HG03135 (cell line): ENCODE results near the gene ATF7IP2.
"Not testable (repeated sequence)": the region's sequence is repeated elsewhere in the genome, so short reads cannot be mapped to it uniquely, and the experiment has no call there.

ENCODE experiments used
- ATAC-seq: cut with Tn5 transposase; IDR thresholded peaks from one replicate; pipeline ENCODE4 v1.9.1; 2021; ENCODE audit warnings: mild to moderate bottlenecking, moderate library complexity; ENCODE audit not compliant: unreplicated experiment

Gene ATF7IP2

DNA sequence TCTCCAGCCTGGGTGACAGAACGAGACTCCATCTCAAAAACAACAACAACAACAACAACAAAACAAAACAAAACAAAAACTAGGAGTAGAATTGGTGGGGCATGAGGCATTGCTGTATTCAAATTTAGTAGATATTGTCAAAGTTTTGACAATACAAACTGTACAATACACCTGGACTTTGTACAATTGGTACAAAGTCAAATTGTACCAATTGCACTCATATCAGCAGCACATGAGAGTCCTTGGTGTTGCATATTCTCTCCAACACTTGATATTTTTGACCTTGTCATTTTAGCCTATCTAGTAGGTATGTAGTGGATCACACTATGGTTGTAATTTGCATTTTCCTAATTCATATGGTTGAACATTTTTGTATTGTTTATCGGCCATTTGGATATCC, 14.3 kb upstream of the ATF7IP2 start:
- no peak for ATAC-seq

DNA sequence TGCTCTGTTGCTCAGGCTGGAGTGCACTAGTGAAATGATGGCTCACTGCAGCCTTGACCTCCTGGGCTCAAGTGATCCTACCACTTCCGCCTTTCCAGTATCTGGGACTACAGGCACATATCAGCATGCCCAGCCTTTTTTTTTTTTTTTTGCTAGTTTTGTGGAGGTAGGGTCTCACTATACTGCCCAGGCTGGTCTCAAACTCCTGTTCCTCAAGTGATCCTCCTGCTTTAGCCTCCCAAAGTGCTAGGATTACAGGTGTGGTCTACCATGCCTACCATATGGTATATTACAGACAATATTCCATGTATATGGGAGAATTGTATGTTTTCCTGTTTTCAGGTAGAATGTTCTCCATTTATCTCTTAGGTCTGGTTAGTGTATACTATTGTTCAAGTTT, 12.3 kb upstream of the ATF7IP2 start:
- ATAC-seq: no peak

DNA sequence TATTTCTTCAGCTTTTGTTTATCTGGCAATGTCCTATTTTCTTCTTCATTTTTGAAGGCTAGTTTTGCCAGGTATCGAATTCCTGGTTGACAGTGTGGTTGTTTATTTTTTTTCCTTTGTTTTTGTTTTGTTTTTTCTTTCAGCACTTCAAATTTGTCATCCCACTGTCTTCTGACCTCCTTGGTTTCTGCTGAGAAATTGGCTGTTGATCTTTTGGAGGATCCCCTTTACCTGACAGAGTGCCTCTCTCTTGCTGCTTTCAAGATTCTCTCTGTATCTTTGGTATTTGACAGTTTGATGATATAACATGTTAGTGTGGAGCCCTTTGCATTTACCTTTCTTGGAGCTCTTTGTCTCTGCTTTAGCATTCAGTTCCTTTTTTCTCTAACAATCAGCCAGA, 9.6 kb upstream of the ATF7IP2 start:
- no peak for ATAC-seq

DNA sequence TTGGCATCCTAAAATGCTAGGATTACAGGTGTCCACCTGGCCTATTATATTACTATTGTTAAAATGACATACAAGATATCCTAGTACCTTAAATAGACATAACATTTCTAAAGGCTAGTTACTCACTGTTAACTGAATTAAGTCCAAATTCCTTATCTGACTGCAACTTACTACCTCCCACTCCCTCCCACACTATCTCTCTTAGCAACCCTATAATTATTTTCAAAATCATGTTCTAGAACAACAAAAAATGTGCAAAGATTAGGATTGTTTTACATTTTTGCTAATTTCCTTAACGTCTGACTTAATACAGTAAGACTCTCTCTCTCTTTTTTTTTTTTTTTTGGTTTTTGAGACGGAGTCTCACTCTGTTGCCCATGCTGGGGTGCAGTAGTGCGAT, 2.2 kb upstream of the ATF7IP2 start:
- no peak for ATAC-seq

DNA sequence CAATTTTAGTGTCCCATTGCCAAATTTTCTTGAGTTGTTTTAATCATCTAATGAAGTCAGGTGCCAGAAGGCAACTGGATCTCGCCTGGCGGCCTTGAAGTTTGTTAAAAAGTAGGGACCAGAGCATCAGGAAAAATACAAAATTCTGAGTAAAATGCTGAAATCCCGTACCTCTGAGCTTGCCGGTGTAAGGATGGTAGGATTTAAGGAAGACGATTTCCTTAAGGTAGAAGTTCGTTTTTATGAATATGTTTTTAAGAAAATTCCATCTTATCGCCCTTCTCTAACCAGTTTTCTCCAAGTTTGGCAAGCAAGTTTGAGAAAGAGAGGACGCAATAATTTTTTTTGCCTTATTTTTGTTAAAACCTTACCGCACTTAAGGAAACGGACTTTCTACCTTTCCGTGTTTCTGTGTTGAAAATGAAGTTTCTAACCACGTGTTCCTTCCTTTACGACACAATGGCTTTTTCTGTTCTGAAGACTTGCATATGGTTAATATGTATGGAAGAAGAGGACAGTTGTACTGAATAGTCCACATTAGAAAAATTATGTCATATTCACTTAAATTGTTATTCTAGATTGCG, 748 bp downstream of the ATF7IP2 start:
- ATAC-seq: no peak

DNA sequence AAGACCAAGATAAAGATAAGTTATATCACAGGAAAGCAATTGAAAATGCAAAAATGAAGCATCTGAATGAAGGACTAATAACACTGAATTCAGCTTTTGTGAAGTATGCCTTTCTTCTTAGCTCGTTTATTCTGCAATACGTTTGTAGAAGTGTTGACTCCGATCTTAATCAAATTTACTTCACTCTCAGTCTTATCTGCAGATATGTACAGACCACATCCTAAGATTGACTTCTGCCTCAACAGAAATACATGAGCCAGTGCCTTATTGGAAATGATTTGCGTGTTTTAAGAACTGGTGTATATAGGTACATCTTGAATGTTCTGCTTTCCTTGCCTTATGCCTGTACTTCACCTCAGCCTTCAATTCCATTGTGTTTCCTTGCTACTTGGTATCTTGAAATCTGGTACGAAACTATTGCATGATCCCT, 1.3 kb downstream of the ATF7IP2 start:
- no peak for ATAC-seq

DNA sequence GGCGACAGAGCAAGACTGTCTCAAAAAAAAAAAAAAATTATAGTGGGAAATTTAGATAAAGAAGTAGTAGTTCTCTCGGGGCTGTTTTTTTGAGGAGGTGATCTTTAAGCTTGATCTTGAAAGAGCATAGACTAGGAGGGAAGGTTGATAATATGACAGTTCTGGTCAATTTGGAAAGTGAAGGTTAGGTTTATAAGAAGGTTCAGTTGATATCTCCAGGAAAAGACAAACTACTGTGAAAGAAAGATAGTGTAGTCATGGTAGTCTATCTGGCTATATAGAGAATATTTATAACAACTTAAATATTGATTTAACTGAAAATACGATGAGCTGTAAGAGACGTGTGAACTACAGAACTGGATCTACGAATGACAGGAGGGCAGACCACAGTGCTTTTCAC, 3.1 kb downstream of the ATF7IP2 start:
- ATAC-seq: no peak

DNA sequence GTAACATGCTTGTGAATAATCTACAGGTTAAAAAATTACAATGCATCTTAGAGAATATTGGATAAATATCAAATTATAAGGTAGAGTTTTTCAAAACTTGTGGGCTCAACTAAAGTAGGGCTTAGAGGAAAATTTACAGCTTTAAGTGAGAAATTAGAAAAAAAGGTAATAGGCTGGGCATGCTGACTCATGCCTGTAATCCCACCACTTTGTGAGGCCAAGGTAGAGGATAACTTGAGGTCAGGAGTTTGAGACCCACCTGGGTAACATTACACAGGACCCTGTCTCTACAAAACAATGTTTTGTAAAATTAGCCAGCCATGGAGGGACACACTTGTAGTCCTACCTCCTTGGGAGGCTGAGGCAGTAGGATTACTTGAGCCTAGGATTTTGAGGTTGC, 4.5 kb downstream of the ATF7IP2 start:
- ATAC-seq: no peak

DNA sequence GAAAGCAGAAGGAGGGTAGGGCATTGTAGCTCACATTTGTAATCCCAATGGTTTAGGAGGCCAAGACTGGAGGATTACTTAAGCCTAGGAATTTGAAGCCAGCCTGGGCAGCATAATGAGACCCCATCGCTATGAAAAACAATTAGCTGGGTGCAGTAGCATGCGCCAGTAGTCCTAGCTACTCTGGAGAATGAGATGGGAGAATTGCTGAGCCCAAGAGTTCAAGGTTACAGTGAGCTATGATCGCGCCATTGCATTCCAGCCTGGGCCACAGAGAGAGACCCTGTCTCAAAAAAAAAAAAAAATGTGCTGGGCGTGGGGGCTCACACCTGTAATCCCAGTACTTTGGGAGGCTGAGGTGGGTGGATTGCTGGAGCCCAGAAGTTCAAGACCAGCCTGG, 5.0 kb downstream of the ATF7IP2 start:
- no peak for ATAC-seq

DNA sequence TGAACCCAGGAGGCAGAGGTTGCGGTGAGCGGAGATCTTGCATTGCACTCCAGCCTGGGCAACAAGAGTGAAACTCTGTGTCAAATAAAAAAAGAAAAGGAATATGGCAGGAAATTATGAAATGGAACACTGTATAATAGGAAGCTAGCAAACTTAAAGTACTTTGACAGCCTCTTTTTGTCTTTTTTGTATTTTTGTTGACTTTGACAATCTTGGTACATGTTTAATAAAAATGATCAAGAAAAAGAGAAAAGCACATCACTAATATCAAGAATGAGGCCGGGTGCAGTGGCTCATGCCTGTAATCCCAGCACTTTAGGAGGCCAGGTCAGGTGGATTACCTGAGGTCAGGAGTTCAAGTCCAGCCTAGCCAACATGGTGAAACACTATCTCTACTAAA, 5.5 kb downstream of the ATF7IP2 start:
- no peak for ATAC-seq

DNA sequence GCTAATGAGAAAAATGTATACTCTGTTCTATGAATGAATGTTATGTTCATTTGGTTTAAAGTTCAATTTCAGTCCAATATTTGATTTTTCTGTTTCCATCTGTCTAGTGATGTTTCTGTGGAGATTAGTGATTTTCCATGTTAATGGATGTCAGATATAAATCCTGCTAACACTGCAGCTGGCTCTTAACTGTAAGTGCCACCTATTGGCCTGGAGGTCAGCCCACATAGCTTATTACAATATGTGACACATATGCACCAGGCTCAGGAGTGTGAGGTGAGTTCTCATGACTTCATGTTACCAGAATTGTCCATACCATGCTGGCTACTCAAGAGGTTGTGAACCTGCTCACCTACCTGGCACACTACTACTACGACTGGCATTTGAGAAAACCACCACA, 17.1 kb downstream of the ATF7IP2 start:
- no peak for ATAC-seq

DNA sequence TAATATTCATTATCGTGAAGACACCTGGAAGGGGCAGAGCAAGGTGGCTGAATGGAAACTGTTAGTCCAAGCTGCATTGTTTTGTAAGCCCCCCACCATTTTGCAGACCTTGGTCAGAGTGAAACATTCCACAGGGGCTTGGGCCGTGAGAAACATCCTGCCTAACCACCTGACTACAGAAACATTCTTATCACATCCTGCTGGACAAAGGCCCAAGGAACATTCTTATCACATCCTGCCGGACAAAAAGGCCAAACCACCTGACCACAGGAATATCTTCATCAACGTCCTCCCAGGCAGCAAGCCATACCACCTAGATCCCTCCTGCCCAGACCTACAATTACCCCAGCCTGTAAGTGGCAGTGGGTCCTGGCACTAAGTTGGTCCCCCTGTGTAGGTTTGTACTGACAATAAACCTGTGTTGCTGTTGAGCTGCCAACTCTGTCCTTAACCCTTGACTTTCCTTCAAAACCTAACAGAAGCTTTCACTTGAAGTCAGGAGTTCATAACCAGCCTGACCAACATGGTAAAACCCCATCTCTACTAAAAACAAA, 19.6 kb downstream of the ATF7IP2 start:
- no peak for ATAC-seq

DNA sequence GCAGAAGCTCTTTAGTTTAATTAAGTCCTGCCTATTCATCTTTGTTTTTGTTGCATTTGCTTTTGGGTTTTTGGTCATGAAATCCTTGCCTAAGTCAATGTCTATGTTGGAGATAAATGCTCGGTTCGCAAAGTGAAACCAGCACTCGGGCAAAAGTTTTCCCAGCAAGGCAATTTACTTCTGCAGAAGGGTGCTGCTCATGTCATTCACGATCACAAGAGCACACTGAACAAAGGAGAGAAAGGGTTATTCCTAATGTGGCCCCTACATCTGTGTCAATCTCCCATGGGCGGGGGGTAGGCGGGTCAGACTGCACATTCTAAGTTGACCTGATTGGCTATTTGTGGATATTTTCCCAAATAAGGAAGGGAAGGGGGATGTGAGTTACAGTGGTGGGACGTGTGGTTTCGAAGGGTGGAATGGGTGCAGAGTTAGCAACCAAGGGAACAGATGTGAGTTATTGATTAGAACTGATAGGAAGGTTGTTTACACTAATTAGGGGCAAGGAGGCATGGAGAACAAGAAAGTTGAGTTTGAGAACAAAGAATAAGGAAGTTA, 23.0 kb downstream of the ATF7IP2 start:
- ATAC-seq: no peak

DNA sequence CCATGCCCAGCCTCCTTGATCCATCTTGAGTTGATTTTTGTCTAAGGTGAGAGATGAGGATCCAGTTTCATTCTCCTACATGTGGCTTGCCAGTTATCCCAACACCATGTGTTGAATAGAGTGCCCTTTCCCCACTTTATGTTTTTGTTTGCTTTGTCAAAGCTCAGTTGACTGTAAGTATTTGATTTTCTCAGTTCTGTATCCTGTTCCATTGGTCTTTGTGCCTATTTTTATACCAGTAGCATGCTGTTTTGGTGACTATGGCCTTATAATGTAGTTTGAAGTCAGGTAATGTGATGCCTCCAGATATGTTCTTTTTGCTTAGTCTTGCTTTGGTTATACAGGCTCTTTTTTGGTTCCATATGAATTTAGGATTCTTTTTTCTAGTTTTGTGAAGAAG, 23.9 kb downstream of the ATF7IP2 start:
- ATAC-seq: not testable (repeated sequence)

DNA sequence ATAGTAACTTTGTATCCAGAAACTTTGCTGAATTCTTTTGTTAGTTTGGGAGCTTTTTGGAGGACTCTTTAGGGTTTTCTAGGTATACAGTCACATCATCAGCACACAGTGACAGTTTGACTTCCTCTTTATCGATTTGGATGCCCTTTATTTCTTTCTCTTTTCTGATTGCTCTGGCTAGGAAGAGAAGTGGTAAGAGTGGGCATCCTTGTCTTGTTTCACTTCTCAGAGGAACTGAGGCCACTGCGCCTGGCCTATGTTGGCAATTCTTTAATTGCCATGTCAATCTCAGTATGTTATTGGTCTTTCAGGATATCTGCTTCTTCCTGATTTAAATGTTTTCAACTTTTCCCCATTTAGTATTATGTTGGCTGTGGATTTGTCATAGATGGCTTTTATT, 24.6 kb downstream of the ATF7IP2 start:
- ATAC-seq: no peak

DNA sequence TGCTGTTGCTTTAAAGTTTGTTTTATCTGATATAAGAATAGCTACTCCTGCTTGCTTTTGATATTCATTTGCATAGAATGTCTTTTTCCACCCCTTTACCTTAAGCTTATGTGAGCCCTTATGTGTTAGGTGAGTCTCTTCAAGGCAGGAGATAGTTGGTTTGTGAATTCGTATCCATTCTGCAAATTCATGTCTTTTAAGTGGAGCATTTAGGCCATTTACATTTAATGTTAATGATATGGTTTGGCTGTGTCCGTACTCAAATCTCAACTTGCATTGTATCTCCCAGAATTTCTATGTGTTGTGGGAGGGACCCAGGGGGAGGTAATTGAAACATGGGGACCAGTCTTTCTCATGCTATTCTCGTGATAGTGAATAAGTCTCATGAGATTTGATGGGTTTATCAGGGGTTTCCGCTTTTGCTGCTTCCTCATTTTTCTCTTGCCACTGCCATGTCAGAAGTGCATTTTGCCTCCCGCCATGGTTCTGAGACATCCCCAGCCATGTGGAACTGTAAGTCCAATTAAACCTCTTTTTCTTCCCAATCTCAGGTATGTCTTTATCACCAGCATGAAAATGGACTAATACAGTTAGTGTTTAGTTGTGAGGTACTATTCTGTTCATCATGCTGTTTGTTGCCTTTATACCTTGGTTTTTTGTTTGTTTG, 27.2 kb downstream of the ATF7IP2 start:
- no peak for ATAC-seq

DNA sequence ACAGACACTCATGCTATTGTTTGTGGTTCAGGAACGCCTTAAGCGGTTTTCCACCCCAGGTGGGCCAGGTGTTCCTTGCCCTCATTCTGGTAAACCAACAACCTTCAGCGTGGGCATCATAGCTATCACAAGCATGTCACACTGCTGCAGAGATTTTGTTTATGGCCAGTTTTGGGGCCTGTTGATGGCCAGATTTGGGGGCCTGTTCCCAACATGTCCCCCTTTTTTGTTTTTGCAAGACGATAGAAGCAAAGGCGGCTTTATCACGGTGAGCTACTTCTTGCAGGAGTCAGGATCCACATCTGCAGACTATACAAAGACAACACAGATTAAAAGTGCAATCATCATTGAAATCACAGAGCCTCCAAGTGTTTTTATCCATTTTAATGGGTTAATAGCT, 32.3 kb downstream of the ATF7IP2 start:
- ATAC-seq: not testable (repeated sequence)

DNA sequence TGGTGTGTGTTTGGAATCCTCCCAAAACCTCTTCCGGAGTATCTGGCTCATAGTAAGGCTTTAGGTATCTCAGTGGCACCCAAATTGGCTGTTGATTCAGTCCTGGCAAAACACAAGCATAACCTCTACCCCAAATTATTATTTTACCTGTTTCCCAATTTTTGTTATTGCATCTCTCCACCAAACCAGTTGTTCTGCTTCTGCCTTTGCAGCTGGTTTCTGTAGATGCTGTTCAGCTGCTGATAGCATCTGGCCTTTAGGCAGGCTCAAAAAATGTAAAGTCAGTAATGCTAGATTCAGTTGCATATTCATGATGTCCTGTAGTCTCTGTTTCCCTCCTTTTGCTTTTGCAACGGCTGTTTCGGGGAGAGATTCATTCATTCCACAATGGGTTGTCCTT, 33.8 kb downstream of the ATF7IP2 start:
- no peak for ATAC-seq

DNA sequence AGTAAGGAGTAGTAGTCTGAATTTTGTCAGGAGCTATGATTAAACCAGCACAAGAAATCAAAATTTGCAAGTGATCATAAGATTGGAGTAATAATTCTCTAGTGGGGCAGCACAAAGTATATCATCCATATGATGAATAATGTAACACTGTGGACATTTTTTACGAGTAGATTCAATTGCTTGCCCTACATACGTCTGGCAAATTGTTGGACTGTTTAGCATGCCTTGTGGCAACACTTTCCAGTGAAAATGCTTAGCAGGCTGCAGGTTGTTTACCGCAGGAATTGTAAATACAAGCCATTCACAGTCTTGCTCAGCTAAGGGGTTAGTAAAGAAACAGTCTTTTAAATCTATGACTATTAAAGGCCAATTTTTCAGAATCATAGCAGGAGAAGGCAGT, 35.7 kb downstream of the ATF7IP2 start:
- no peak for ATAC-seq

DNA sequence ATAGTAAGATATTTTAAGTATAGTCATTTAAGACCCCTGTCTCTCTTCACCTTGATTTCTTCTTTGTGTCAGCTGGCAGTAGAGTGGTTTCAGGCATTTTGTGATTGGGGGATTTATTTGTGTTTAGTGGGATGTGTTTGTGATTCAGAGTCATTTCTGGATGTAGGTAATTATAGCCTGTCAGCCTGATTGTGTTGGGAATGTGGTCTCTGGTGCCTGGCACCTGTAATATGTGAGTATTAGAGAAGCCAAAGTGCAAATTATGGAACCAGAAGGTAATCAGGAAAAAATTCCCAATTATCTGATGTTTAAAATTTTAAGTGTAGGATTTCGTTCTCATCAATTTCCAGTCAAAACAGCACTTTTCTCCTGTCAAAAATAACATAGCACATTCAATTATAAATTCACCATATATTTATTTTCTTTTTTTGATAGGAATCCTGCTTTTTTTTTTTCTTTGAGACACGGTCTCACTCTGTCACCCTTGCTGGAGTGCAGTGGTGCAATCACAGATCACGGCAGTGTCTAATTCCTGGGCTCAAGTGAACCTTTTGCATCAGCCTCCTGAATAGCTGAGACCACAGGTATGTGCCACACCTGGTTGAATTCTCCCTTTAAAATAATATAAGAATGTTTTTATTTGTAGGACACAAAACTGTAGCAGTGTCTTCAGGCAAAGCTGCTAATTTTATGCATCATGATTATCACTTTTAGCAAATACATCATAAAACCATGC, 42.7 kb downstream of the ATF7IP2 start:
- no peak for ATAC-seq

DNA sequence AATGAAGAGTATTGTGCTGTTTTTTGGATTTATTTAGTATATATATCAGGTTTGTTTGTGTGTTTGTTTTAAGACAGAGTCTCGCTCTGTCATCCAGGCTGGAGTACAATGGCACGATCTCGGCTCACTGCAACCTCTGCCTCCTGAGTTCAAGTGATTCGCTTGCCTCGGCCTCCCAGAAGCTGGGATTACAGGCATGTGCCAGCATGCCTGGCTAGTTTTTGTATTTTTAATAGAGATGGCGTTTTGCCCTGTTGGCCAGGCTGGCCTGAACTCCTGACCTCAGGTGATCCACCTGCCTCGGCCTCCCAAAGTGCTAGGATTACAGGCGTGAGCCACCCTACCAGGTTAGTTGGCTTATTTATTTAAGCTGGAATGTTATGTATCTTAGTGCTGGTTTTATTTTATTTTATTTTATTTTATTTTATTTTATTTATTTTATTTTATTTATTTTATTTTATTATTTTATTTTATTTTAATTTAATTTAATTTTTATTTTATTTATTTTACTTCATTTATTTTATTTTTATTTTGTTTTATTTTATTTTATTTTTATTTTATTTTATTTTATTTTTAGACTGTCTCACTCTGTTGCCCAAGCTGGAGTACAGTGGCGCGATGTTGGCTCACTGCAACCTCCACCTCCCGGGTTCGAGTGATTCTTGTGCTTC, 43.6 kb downstream of the ATF7IP2 start:
- ATAC-seq: not testable (repeated sequence)
